GM11168 (cell line): ENCODE data around the gene XAB2.

Experiments
- in situ Hi-C: fragments of 300-500 bp; cut with MboI; formaldehyde crosslinking; loops from one replicate; pipeline ENCODE4 v1.12.0; 2022; ENCODE audit warnings: low sequenced_read_pairs; ENCODE audit not compliant: unreplicated experiment

Gene XAB2

DNA sequence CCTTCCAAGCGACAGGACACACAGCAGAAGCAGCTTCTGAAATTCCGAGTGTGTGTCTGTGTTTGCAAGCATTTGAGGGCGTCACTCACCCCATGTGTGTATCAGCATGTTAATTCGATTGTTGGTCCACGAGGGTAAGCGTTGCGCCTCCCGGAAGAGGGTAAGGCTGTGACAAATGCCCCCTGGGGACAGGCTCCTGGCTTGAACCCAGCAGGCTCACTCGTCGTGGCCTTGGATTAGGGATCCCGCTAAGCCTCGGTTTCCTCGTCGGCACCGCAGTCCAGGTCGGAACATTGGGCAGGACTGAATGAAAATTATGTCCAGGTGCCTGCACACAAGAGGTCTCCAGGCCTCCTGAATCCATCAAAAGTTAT is 7.0 kb upstream of the XAB2 start:
- in situ Hi-C loops = no loop called here

DNA sequence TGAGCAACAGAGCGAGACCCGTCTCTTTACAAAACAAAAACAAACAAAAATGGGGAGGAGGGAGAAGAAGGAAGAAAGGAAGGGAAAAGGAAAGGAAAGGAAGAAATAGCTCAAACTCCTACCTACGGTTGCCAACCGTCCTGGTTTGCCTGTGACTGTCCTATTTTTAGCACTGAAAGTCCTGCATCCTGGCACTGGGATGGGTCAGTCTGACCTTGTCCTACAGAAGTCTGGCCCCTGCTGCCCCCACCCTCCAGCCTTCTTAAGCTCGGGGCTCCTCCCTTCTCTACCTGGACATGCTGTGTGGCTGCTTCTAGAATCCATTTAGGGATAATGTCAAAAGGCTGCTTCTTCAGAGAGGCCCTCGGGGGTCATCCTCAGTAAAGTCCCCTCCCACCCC is 6.3 kb upstream of the XAB2 start:
- in situ Hi-C loops = no loop called here

DNA sequence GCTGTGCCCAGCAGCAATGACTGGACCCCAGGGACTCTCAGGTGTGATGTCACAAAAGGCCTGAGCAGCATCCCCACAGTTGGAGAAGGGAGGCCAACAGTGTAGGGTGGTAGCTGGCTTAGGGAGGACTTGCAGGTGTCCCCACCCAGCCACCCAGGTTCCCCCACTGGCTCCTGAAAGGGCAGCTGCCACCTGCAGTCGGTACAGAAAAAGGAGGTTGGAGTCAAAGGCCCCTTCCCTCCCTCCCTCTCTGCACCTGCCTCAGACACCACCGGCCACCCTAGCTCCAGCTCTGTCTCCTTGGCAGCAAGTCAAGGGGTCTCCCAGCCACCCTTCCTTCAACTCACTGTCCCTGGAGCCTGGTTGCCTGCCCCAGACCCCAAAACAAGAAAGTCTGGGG is 4.4 kb upstream of the XAB2 start, which contains the start of gene PCP2:
Gene PCP2 (minus strand): TSS at position 22 of the 400 bp plus-strand sequence. CDS start 262 bp downstream, outside the sequence.
- in situ Hi-C loops = no loop called here

DNA sequence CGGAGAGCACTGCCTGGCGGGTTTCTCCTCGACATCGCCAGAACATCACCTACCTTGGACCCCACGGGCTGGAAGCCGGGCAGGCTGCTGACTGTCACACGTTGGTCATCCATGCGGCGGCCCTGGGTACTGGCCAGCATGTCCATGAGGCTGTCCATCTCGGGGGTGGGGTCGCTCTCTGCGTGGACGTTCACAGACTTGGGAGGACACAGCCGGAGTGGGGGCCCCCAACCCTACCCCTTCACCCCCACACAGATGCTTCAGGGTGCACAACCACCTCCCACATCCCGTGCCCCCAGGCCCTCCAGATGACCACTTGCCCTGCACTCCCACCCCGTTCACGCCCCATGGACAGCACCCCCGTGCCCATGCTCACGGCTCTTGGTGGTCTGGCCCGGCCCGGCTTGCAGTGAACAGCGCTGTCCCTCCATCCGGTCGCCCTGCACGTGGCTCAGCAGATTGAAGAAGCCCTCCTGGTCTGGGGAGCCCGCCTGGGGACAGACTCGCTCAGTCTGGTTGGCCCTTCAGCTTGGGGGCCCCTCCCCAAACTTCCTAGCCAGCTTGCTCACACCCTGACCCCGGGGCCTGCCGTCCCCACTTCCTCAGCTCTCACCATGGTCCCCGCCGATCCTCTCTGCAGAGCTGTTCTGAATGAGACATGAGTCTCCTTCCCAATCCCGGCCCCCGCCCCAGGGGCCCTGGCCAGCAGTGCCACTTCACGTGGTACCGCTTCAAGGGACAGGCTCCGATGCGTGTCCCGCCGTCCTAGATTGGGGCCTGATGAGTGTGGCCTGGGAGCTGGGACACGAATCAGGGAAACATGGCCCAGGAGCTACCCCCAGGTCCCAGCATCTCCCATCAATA is 3.2 kb upstream of the XAB2 start:
- in situ Hi-C loops = no loop called here

DNA sequence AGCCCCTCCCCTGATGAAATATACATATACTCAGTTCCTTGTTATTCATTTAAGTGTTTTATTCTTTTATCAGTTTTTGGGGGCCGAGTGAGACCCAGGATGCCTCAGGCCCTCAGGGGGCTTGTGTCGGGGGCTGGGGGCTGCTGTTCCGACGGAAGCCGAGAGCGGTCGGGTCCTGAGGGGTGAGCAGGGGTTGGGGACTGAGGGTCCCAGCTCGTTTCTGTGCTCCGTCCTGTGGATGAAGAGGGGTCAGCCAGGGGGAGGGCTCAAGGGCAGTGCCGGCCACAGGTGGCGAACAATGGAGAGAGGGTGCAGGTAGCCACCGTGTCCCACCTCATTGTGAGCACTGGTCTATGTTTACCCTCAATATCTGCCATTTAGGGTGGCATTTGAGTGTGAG is 2.2 kb upstream of the XAB2 start:
- in situ Hi-C loops = no loop called here

DNA sequence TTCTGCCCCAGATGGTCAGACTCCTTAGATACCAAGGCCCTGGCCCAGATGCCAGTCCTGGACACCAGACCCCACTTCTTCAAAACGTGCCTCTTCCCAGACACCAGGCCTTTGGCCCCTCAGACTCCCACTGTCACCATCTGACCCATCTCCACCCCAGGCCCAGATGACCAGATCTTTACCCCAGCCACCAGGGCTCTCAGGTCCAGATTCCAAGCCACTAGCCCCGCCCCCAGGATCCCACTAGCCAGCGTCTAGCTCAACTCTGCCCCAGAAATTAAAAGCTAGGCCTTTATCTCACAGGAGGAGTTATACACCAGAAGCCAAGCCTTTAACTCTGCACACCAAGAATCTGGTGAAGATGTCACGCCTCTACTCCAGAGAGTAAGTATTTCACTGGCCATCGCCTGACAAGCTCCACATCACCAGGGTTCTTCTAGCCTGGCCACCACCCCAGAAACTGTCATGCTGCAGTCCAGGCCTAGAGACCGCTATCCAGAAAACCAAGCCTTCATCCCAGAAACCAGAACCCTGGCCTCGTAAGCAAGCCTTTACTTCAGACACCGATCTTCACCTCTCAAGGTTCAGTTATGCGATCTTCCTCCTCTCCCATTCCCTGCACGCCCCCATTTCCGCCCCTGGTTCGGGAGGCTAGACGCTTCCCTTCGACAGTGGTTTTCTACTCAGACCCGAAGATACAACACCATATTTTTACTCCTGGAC is 595 bp downstream of the XAB2 start:
- in situ Hi-C loops = no loop called here

DNA sequence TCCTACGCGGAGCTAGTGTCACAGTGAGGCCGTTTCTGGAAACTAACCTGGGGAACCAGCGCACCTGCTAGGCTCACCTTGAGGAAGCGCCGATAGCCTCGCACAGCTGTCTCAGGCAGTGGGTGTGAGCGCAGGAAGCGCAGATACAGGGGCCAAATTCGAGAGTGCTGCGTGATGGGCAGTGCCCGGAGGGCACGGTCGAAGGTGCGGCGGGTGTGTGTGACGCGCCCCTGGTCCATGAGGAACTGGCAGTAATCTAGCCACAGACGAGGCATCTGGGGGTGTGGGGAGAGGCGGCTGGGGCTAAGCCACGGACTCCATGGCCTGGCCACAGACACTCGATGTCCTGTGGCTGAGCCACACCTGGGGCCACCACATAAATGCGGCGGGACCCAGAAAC is 2.2 kb downstream of the XAB2 start:
- in situ Hi-C loops = no loop called here

DNA sequence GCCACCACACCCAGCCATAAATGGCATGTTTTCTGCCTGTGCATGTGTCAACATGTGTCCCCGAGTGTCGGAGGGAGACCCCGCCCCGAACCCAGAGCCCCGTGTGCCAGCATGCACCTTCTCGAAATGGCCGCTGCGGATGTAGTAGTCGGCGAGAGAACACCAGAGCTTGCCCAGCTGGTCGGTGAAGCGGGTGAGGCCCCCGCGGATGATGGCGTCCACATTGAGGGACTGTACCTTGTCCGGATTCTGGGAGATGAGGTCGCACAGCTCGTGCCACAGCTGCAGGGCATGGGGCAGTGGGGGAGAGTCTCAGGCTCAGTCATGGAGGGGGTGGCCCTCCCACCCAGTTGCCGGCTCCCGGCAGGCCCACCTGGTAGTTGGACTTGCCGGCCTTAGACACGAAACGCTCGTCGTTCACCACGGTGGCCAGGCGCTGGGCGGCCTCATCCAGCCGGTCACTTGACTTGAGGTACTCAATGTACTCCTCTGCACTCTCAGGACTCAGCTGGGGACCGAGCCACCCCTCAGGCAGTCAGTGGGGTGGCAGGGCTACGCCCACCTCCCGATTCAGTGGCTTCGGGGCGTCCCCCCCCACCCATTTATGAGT is 3.5 kb downstream of the XAB2 start:
- in situ Hi-C loops = no loop called here

DNA sequence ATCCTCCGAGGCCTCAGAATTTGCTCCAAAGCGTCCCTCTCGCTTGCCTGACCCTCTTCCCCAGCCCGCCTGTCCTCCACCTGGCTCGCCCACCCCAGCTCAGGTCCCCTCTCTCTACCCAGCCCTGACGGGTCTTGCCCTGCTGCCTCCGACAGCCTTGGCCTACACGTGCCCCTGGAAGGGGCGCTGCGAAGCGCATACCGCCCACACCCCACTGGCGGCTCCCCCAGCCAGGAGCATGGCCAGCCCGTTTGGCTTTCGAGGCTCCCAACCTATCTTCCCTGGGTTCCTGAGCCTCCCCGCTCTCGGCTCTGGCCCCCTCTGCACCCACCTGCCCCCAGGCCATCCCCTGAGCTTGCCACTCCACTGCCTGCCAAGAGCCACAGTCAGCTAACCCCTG is 4.5 kb downstream of the XAB2 start:
- in situ Hi-C loops = no loop called here

DNA sequence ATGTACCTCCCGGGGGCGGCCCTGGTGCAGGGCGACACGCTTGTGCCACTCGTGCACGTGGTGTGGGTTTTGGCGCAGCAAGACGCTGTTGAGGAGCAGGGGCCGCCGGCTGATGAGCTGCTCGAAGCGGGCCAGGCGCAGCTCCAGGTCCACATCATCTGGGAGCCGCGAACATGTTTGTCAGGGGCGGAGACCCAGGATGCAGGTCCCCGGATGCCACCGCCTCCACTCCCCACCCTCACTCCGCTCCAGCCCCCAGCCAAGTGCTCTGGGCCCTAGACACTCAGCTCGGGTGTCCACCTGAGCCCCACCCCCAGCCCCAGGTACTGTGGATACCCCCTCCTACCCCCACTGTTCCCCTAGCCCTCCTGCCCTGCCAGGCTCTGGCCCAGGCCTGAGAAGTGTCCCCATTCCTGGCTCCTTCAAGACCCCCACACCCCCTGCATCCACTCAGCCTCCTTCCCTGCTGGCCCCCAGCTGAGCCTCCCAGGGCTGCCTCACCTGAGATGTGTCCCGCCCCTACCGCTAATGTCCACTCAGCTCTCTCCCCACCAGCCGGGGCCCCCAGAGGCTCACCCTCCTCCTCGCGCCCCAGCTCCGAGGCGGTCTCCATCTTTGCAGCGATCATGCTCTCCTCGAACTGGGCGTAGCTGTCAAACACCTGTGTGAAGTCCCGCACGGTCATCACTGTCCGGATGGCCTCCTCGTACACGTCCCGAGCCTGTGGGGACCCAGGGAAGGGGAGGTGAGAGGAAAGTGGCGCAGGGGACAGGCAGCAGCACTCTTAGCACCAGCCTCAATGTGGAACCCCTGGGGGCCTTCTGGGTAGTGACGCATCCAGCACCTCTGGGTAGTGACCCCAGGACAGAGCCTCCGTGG is 5.4 kb downstream of the XAB2 start:
- in situ Hi-C loops = no loop called here

DNA sequence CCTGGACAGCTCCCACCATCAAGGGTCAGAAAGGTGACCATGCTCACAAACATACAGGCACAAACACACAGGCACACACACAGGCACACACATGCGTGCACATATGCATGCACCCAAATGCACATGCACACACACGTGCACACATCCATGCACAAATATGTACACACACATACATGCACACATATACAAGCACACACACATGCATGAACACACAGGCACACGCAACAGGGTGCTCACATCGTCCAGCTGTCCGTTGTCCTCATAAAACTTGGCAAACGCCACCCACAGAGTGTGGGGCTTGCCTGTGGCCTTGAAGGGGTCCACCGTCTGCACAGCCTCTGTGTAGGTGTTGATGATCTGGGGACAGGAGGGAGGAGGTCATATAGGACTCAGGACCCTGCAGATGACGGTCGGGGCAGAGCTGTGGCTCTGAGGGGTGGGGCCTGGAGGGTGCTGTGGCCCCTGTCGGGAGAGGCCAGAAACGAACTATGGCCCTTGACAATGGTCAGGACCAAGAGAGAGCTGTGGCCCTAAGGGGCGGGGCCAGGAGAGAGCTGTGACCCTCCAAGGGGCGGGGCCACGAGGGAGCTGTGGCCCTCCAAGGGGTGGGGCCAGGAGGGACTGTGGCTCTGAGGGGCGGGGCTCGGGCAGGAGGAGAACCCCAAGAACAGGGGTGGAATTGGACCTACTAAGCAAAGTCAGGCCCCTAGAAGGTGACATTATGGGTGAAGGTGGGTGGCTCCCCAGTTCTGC is 6.2 kb downstream of the XAB2 start:
- in situ Hi-C loops = no loop called here

DNA sequence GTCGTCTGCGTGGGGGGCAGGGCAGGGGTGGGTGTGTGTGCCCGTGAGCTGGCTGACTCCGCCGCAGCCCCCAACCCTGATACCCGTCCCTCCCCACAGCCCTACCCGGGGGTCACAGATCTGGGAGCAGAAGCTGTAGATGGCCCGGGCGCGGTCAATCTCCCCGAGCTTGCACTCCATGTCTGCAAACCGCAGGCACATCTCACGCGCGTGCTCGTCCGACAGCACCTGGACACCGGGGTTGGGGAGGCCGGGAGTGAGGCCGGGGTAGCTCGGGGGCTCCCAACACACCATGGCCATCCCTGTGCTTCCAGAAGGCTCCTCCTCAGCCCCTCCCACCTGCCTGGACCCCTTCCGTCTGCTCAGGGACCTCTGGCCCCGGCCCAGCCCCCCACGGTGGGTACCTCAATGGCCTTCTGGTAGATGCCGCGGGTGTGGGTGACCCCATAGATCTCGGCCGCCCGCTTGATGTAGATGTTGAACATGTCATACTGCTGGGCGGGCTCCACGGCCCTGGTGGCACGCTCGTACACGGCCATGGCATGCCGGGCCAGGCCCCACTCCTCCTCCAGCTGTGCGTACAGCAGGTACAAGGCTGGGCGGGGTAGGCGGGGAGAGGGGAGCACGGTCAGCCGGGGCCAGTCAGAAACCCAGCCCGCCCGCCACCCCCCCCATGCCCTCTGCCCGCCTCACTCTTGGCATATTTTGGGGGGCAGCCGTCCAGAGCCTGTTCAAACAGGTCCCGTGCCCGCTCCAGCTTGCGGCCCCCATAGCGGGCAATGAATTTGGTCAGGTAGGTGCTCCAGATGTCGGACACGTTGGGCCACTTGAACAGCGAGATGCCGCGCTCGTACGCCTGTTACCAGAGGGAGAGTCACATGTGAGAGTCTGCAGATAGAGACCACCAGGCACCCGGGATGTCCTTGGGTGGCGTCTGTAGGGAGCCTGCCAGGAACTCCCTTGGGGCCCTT is 8.6 kb downstream of the XAB2 start:
- in situ Hi-C loops = no loop called here

DNA sequence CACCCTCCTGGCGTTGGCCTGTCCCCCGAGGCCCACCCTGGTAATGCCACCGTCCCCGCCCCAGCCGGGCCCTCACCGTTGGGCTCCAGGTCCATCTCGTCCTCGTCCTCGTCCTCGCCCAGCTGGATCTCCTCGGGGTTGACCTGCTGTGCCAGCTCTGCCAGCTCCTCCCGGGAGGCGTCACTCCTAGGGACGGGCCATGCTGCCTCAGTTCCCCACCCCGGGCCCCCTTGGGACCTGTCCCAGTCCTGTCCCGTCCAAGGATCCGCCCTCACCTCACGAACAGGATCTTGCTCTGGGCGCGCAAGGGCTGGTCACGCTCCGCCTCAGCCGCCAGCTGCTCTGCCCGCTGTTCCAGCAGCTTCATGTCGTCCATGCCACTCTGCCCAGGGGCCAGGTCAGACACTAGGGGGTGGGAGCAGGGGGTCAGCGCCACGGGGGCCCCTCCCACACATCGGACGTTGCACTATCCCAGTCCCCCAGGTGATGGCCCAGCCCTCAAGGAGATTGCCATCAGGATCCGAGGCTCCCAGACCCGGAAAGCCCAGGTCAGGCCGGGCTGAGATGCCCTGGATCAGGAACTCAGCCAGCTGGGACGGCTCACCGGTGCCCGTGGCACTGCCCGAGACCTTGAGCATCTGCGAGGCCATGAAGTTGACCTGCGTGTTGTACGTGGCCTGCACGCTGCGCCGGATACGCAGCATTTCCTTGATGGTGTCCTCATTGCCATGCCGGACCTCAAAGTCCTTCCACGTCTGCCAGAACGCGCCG is 9.5 kb downstream of the XAB2 start:
- in situ Hi-C loops = no loop called here

DNA sequence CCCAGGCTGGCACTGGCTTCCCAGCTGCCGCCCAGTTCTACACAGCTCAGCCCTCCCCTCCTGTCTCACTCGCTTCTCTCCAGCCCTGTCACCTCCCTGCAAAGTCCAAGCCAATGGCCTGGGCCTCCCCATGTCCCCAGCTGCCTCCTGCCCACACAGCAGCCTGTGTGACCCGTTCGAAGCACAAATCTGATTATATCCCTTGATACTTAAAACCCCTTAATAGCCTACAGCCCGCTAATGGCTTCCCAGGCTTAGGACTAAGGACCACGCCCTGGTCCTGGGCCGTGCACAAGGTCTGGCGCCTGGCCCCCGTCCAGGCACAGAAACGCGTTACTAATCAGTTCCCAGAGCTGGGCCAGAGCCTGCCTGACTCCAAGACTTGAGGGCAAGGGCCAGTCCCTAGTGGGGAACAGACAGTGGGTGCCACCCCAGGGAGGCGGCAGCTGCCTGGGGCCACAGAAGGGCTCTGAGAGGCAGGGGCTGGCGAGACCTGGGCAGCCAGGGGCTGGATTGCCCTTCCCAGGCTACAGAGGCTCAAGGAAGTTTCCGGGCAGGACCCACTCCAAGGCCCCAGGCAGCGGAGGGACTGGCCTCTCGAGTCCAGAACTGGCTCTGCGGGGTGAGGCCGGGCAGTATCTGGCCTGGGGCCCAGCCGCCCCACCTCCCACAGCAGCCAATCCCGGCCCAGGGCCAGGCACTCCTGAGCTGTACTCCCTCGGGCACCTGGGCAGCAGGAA is 10.4 kb downstream of the XAB2 start:
- in situ Hi-C loops = no loop called here

DNA sequence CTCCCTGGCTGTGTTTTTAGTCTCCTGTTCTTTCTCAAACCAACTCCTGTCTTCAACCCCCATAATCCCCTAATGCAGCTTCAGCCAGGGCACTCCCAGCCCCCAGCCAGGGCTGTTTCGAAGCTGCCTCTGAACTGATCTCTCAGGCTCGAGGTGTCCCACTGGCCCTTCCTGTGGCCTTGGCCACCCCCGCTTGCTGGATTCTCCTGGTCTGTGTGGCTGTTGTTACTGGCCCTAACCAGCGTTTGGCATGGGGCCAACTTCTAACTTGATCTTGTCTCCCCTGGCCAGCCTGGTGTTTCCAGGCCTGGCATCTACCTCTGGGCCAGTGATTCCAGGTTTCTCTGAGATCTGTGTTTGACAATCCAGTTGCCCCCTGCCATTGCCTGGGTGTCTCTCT is 11.0 kb downstream of the XAB2 start:
- in situ Hi-C loops = no loop called here

DNA sequence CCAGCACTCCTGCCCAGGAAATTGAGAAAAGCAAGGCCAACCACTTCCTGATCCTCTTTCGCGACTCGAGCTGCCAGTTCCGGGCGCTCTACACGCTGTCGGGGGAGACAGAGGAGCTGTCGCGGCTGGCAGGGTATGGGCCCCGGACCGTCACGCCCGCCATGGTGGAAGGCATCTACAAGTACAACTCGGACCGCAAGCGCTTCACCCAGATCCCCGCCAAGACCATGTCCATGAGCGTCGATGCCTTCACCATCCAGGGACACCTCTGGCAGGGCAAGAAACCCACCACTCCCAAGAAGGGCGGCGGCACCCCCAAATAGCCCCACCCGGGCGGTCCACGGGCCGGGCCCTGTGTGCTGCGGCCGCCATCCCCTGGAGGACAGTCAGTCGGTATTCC is 11.6 kb downstream of the XAB2 start:
- in situ Hi-C loops = no loop called here

DNA sequence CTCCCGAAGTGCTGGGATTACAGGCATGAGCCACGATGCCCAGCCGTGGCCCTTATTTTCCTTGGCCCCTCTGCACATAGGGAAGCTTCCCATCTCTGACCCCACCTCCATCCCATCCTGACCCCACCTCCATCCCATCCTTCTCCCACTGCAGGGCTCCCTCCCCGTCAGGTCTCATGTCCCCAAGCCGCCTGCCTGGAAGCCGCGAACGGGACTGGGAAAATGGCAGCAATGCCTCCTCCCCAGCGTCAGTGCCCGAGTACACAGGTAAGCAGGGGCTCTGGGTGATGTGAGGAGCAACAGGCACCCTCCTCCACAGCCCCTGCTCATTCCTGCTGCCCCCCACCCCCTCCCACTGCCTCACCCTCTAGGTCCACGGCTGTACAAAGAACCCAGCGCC is 12.2 kb downstream of the XAB2 start:
- in situ Hi-C loops = no loop called here
